CD4-positive, alpha-beta memory T cell (primary cell): Measurements from ENCODE around the gene MACROD2. TPM values are rescaled to one million over a fixed set of nuclear protein-coding genes. Genes with fewer than 3 reads are reported as not detected.

ENCODE experiments used
- CTCF ChIA-PET: fragments of 350-600 bp; sonication (Branson Sonifier 250); formaldehyde crosslinking; loops from one replicate; lab custom pipeline; 2021; ENCODE audit warnings: inconsistent platforms; ENCODE audit not compliant: partially characterized antibody; lab: Charles Lee
- POLR2A ChIA-PET: fragments of 350-600 bp; sonication (Branson Sonifier 250); formaldehyde crosslinking; loops from one replicate; lab custom pipeline; 2021; ENCODE audit not compliant: partially characterized antibody; lab: Charles Lee
- DNase-seq, 5 donors: peaks; one replicate each; pipeline versions ENCODE4 v3.0.0 to v3.0.0-alpha.2; 2020 to 2022; ENCODE audit warnings: mixed read lengths in 1 of 5
- H3K27ac ChIP-seq: one replicate; pipeline ENCODE4 v1.7.0; 2013; ENCODE audit warnings: low read depth, low read length
- H3K27me3 ChIP-seq: 2 replicates; pipeline ENCODE4 v1.7.0; 2013; ENCODE audit warnings: mild to moderate bottlenecking, low read length, moderate library complexity; ENCODE audit not compliant: insufficient read depth
- H3K36me3 ChIP-seq: 2 replicates; pipeline ENCODE4 v1.7.0; 2013; ENCODE audit warnings: mild to moderate bottlenecking, low read length, moderate library complexity; ENCODE audit not compliant: insufficient read depth
- H3K4me1 ChIP-seq: 2 replicates; pipeline ENCODE4 v1.7.0; 2013; ENCODE audit warnings: mild to moderate bottlenecking, low read length, moderate library complexity; ENCODE audit not compliant: insufficient read depth
- H3K4me3 ChIP-seq, 2 donors: one replicate each; pipeline ENCODE4 v1.7.0; 2013; ENCODE audit warnings: low read length in 2 of 2, mild to moderate bottlenecking in 1 of 2
- H3K9me3 ChIP-seq, 2 donors: one replicate each; pipeline ENCODE4 v1.7.0; 2013; ENCODE audit warnings: low read length in 2 of 2, control low read depth in 1 of 2; ENCODE audit not compliant: control insufficient read depth in 1 of 2
- H3K27ac Mint-ChIP-seq, 7 donors: one replicate each; pipeline ENCODE4 v1.8.0; 2020 to 2021; ENCODE audit warnings: mixed read lengths in 7 of 7, mild to moderate bottlenecking in 6 of 7, inconsistent platforms in 3 of 7, moderate library complexity in 3 of 7
- H3K27me3 Mint-ChIP-seq, 2 donors: one replicate each; pipeline ENCODE4 v1.8.0; 2020 to 2021; ENCODE audit warnings: mixed read lengths in 2 of 2
- H3K36me3 Mint-ChIP-seq, 2 donors: one replicate each; pipeline ENCODE4 v1.8.0; 2020 to 2021; ENCODE audit warnings: mixed read lengths in 2 of 2, inconsistent platforms in 1 of 2, mild to moderate bottlenecking in 1 of 2
- H3K4me1 Mint-ChIP-seq, 4 donors: one replicate each; pipeline ENCODE4 v1.8.0; 2020 to 2021; ENCODE audit warnings: mixed read lengths in 4 of 4, mild to moderate bottlenecking in 1 of 4
- H3K4me3 Mint-ChIP-seq, 8 donors: one replicate each; pipeline ENCODE4 v1.8.0; 2020 to 2021; ENCODE audit warnings: mixed read lengths in 8 of 8, mild to moderate bottlenecking in 7 of 8, moderate library complexity in 6 of 8, inconsistent platforms in 3 of 8
- H3K9me3 Mint-ChIP-seq, 8 donors: one replicate each; pipeline ENCODE4 v1.8.0; 2020 to 2021; ENCODE audit warnings: mixed read lengths in 8 of 8, mild to moderate bottlenecking in 5 of 8, inconsistent platforms in 3 of 8, moderate library complexity in 1 of 8
- intact Hi-C: fragments of 100-400 bp; cut with micrococcal nuclease; formaldehyde crosslinking; loops from one replicate; pipeline ENCODE4 v1.15.1; 2023
- polyA plus RNA-seq, 2 donors: library from polyadenylated mRNA; unstranded; fragments of 300-500 nt; fragmentation: Illumina TruSeq; gene quantifications; one replicate each; pipeline ENCODE4 v1.2.3, GENCODE V29; 2021
- total RNA-seq, 2 experiments: library from RNA; stranded (reverse); gene quantifications; one replicate each; pipeline ENCODE4 v1.2.3, GENCODE V29; 2021

MACROD2 gene
- total and polyA plus RNA-seq, 4 experiments from 2014 or later = not detected

- Mint-ChIP-seq H3K27me3 (no peaks in the 10 kb centered on the region), H3K9me3 (peaks cover 0 to 23% (median 5%) of the 10 kb centered on the region in 8 donors), H3K27ac (no peak overlapping the region), H3K4me1 (no peaks in the 10 kb centered on the region), H3K4me3 (no peak overlapping the region), H3K36me3 (no peaks in the 10 kb centered on the region)
- H3K9me3 ChIP-seq = no peaks in the 10 kb centered on the region
- DNase-seq = no peak
- ChIA-PET CTCF (no interaction called here), POLR2A (no interaction called here)
- intact Hi-C loops = no loop called here
- H3K27me3 ChIP-seq = no peaks in the 10 kb centered on the region
- H3K36me3 ChIP-seq = no peaks in the 10 kb centered on the region
- no peaks in the 10 kb centered on the region for H3K4me1 ChIP-seq
- no peak overlapping the region for H3K4me3 ChIP-seq
- no peak overlapping the region for H3K27ac ChIP-seq
Observed at GRCh38 chr20:14698605-14699373, 703.5 kb downstream of the MACROD2 start.

GRCh38 chr20:14700639-14700960, 705.3 kb downstream of the MACROD2 start:
- Mint-ChIP-seq H3K4me3 (no peak overlapping the region), H3K27me3 (no peaks in the 10 kb centered on the region), H3K36me3 (no peaks in the 10 kb centered on the region), H3K4me1 (no peaks in the 10 kb centered on the region), H3K27ac (no peak overlapping the region), H3K9me3 (peaks cover 0 to 25% (median 5%) of the 10 kb centered on the region in 8 donors)
- H3K36me3 ChIP-seq = no peaks in the 10 kb centered on the region
- H3K9me3 ChIP-seq = no peaks in the 10 kb centered on the region
- ChIA-PET POLR2A (no interaction called here), CTCF (no interaction called here)
- H3K27ac ChIP-seq = no peak overlapping the region
- no peaks in the 10 kb centered on the region for H3K27me3 ChIP-seq
- DNase-seq = no peak
- no peak overlapping the region for H3K4me3 ChIP-seq
- intact Hi-C loops = no loop called here
- H3K4me1 ChIP-seq = no peaks in the 10 kb centered on the region

- Mint-ChIP-seq H3K4me1 (no peaks in the 10 kb centered on the region), H3K27ac (no peak overlapping the region), H3K4me3 (no peak overlapping the region), H3K27me3 (no peaks in the 10 kb centered on the region), H3K9me3 (peaks cover 0 to 25% (median 4%) of the 10 kb centered on the region in 8 donors), H3K36me3 (no peaks in the 10 kb centered on the region)
- POLR2A ChIA-PET = no interaction called here
- CTCF ChIA-PET = no interaction called here
- Histone ChIP-seq H3K4me3 (no peak overlapping the region), H3K27me3 (no peaks in the 10 kb centered on the region), H3K9me3 (no peaks in the 10 kb centered on the region), H3K36me3 (no peaks in the 10 kb centered on the region), H3K27ac (no peak overlapping the region), H3K4me1 (no peaks in the 10 kb centered on the region)
- no peak for DNase-seq
- intact Hi-C loops = no loop called here
Observed at GRCh38 chr20:14701326-14701725, 706.0 kb downstream of the MACROD2 start.

GRCh38 chr20:14706555-14706954, 711.2 kb downstream of the MACROD2 start:
- DNase-seq = no peak
- H3K27me3 Mint-ChIP-seq = no peaks in the 10 kb centered on the region
- POLR2A ChIA-PET = no interaction called here

DNA sequence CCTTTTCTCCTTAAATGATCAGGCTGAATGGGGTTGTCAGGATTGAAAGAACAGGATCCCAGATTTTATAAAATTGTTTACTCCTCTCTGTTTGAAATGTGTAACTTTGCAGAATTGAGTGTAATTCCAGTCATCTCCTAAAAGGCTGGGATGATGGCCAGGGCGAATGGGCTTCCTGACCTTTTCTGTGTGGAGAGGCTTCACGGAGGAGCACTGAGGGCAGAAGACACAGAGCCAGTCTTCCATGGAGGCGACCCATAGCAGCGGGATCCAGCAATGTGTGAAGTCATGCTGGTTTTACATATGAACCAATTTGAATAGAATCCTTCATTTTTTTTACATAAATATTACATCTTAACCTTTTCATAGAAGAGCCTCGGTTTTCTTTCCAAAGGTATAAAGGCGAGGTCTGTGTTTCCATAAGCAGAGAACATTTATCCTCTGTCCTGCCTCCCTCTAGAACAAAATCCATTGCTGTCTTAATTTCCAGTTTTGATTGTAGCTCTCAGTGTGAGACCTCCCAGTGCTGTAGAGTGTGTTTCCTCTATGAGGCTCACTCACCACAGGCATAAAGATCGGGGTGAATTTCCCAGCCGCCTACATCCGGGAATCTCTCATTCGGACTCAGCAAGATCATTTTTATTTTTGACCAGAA, 711.8 kb downstream of the MACROD2 start:
- Mint-ChIP-seq H3K27ac (no peak overlapping the region), H3K9me3 (peaks cover 0 to 19% (median 10%) of the 10 kb centered on the region in 8 donors), H3K27me3 (no peaks in the 10 kb centered on the region), H3K4me1 (no peaks in the 10 kb centered on the region), H3K36me3 (no peaks in the 10 kb centered on the region), H3K4me3 (no peak overlapping the region)
- no peak overlapping the region for H3K27ac ChIP-seq
- H3K36me3 ChIP-seq = no peaks in the 10 kb centered on the region
- intact Hi-C loops = no loop called here
- POLR2A ChIA-PET = no interaction called here
- H3K27me3 ChIP-seq = no peaks in the 10 kb centered on the region
- CTCF ChIA-PET = no interaction called here
- no peaks in the 10 kb centered on the region for H3K4me1 ChIP-seq
- DNase-seq = no peak
- H3K9me3 ChIP-seq = no peaks in the 10 kb centered on the region
- H3K4me3 ChIP-seq = no peak overlapping the region

More at GRCh38 chr20:14706555-14706954, 711.2 kb downstream of the MACROD2 start:
- H3K4me1 ChIP-seq = no peaks in the 10 kb centered on the region
- H3K36me3 Mint-ChIP-seq = no peaks in the 10 kb centered on the region
- H3K36me3 ChIP-seq = no peaks in the 10 kb centered on the region
- CTCF ChIA-PET = no interaction called here
- no peak overlapping the region for H3K27ac ChIP-seq
- intact Hi-C loops = no loop called here
- no peaks in the 10 kb centered on the region for H3K27me3 ChIP-seq
- no peak overlapping the region for H3K4me3 ChIP-seq
- H3K4me3 Mint-ChIP-seq = no peak overlapping the region
- H3K4me1 Mint-ChIP-seq = no peaks in the 10 kb centered on the region
- H3K9me3 ChIP-seq = no peaks in the 10 kb centered on the region
- no peak overlapping the region for H3K27ac Mint-ChIP-seq
- H3K9me3 Mint-ChIP-seq = peaks cover 0 to 19% (median 10%) of the 10 kb centered on the region in 8 donors

DNA sequence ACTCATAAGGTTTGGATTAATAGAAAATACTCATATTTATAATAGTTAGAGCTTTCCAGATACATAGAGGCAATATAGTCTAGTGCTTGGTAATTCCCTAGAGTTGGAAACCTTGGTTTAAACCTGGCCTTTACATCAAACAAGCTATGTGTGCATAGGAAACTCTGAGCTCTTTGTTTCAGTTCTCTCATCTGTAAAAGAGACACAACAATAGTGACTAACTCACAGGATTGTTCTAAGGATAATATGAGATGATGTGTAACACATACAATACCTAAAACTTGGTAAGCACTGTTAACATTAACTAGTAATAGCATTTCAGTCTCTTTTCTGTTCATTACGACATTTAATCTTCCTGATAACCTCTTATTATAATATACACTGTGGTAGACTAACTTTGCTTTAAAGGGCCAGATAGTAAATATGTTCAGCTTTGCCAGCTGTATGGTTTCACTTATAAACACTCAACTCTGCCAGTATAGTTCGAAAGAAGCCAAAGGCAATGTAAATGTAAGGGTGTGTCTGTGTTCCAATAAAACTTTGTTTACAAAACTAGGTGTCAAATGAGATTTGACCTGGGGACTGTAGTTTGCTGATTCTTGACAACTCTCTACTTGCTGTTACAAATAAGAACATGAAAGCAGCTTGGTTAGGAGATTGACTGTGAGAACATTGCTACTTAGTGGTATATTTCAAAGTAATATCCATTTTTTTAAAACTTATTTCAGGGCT, 712.7 kb downstream of the MACROD2 start:
- no peaks in the 10 kb centered on the region for H3K27me3 ChIP-seq
- no peaks in the 10 kb centered on the region for H3K4me1 ChIP-seq
- H3K27me3 Mint-ChIP-seq = no peaks in the 10 kb centered on the region
- H3K4me1 Mint-ChIP-seq = no peaks in the 10 kb centered on the region
- no peak overlapping the region for H3K4me3 Mint-ChIP-seq
- intact Hi-C loops = no loop called here
- no peaks in the 10 kb centered on the region for H3K36me3 ChIP-seq
- DNase-seq = no peak
- H3K9me3 ChIP-seq = no peaks in the 10 kb centered on the region
- no peak overlapping the region for H3K4me3 ChIP-seq
- H3K27ac ChIP-seq = no peak overlapping the region
- H3K9me3 Mint-ChIP-seq = peaks cover 0 to 24% (median 9%) of the 10 kb centered on the region in 8 donors
- ChIA-PET CTCF (no interaction called here), POLR2A (no interaction called here)
- H3K27ac Mint-ChIP-seq = no peak overlapping the region
- H3K36me3 Mint-ChIP-seq = no peaks in the 10 kb centered on the region

- POLR2A ChIA-PET = no interaction called here
- Histone ChIP-seq H3K27ac (no peak overlapping the region), H3K9me3 (peaks cover 0 to 3% of the 10 kb centered on the region in 2 donors), H3K4me1 (no peaks in the 10 kb centered on the region), H3K27me3 (no peaks in the 10 kb centered on the region), H3K4me3 (no peak overlapping the region), H3K36me3 (no peaks in the 10 kb centered on the region)
- Mint-ChIP-seq H3K27me3 (no peaks in the 10 kb centered on the region), H3K9me3 (peaks cover 2 to 21% (median 10%) of the 10 kb centered on the region in 8 donors), H3K4me1 (no peaks in the 10 kb centered on the region), H3K36me3 (no peaks in the 10 kb centered on the region), H3K4me3 (no peak overlapping the region), H3K27ac (no peak overlapping the region)
- CTCF ChIA-PET = no interaction called here
- DNase-seq = no peak
- intact Hi-C loops = no loop called here
Observed at GRCh38 chr20:14709439-14709838, 714.1 kb downstream of the MACROD2 start.
